Naive thymus-derived CD8-positive, alpha-beta T cell (primary cell): Measurements from ENCODE around the gene LZTFL1. TPM values are rescaled to one million over a fixed set of nuclear protein-coding genes. Genes with fewer than 3 reads are reported as not detected.
A peak's percentile ranks its signal among the peaks of the same experiment; 100 is the strongest.

ENCODE experiments used
- ATAC-seq, 2 donors: fragments of 150-1000 bp; cut with Tn5 transposase in 1 of 2; sonication (Bioruptor Pico), chemical (Tn5 transposase) in 1 of 2; 1 replicate in 1 of 2; 2 replicates in 1 of 2; pipeline ENCODE4 v1.10.0; 2021; ENCODE audit warnings: mild to moderate bottlenecking in 2 of 2, moderate library complexity in 2 of 2
- POLR2A ChIA-PET: fragments of 350-600 bp; sonication (Branson Sonifier 250); formaldehyde crosslinking; loops from one replicate; lab custom pipeline; 2021; ENCODE audit warnings: antibody characterized with exemption; lab: Charles Lee
- DNase-seq, 10 donors: peaks; one replicate each; pipeline versions ENCODE4 v3.0.0 to v3.0.0-alpha.2; 2020 to 2022
- H3K27ac Mint-ChIP-seq, 10 donors: one replicate each; pipeline ENCODE4 v1.8.0; 2020 to 2022; ENCODE audit warnings: mild to moderate bottlenecking in 10 of 10, mixed read lengths in 10 of 10, moderate library complexity in 4 of 10, inconsistent platforms in 1 of 10
- H3K27me3 Mint-ChIP-seq, 5 donors: one replicate each; pipeline ENCODE4 v1.8.0; 2021 to 2022; ENCODE audit warnings: mixed read lengths in 5 of 5
- H3K36me3 Mint-ChIP-seq, 3 donors: one replicate each; pipeline ENCODE4 v1.8.0; 2020 to 2022; ENCODE audit warnings: mixed read lengths in 3 of 3, mild to moderate bottlenecking in 2 of 3, inconsistent platforms in 1 of 3
- H3K4me1 Mint-ChIP-seq, 4 donors: one replicate each; pipeline ENCODE4 v1.8.0; 2021 to 2022; ENCODE audit warnings: mixed read lengths in 4 of 4
- H3K4me3 Mint-ChIP-seq, 10 donors: one replicate each; pipeline ENCODE4 v1.8.0; 2020 to 2022; ENCODE audit warnings: mild to moderate bottlenecking in 10 of 10, mixed read lengths in 10 of 10, moderate library complexity in 6 of 10, inconsistent platforms in 1 of 10
- H3K9me3 Mint-ChIP-seq, 9 donors: one replicate each; pipeline ENCODE4 v1.8.0; 2020 to 2022; ENCODE audit warnings: mixed read lengths in 9 of 9, mild to moderate bottlenecking in 3 of 9, inconsistent platforms in 1 of 9, moderate library complexity in 1 of 9
- polyA plus RNA-seq, 3 donors: library from polyadenylated mRNA; unstranded; fragments of 300-500 nt; fragmentation: Illumina TruSeq; gene quantifications; one replicate each; pipeline ENCODE4 v1.2.3, GENCODE V29; 2021
- total RNA-seq, 8 experiments: library from RNA in 2 of 8; stranded (reverse) in 2 of 8; gene quantifications; one replicate each; pipeline ENCODE4 v1.2.3 and lab custom pipeline; 2021 to 2026

LZTFL1 gene, protein sequence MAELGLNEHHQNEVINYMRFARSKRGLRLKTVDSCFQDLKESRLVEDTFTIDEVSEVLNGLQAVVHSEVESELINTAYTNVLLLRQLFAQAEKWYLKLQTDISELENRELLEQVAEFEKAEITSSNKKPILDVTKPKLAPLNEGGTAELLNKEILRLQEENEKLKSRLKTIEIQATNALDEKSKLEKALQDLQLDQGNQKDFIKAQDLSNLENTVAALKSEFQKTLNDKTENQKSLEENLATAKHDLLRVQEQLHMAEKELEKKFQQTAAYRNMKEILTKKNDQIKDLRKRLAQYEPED
- total RNA-seq (10 to 100 TPM in 1 of 2 experiments, 1 to 10 TPM in 1; 9.6 to 10.8 TPM), polyA plus RNA-seq (1 to 10 TPM; 7.5 to 9.7 (median 8.3) TPM), total RNA-seq (lab: John Stamatoyannopoulos, UW) (9.3 to 30.1 (median 20.2) reads per million in 6 experiments)

DNA sequence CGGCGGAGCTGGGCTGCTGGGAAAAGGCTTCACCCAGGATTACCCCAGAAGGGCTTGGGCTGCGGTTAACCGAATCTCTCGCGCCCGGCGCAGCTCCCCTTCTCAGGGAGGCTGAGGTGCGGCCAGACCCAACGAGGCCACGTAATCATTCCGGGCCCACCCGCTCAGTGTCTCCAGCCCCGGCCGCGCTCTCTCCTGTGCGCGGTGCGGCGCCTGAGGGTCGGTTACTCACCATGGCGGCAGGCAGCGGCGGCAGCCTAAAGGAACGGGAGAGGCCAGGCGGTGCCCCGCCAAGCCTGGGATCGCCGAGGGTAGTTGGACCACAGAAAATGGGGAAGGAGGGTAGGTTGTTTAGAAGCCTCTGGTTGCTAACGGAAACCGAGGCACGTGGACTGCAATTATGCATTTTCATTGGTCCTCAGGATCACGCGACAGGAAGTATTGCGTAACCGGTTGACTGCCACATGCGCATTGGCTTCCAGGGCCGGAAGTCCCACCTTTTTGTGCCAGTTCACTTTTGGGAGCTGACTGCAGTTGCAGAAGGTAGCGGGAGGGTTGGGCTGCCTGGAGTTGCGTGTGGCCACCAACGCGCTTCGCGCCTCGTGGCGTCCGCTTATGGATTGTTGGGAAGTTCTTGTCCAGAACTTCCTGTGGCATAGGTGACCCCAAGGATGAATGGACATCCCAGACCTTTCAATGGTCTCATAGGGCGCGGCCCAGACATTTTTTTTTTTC, at the start of gene LZTFL1:
TSS of gene LZTFL1 (minus strand) at position 363 of the 735 bp plus-strand sequence. CDS start at position 235, 128 bp downstream.
- H3K4me3 Mint-ChIP-seq: peak within 1 kb of the TSS; percentile 92 to 99 (median 96)
- POLR2A ChIA-PET: interaction anchor here (0.8 to 0.9 kb wide), 2 partner anchors 49 to 148 kb away, joined by 3 read pairs; no protein-coding TSS in a partner anchor
- ATAC-seq (peak; percentile 88 to 92), DNase-seq (peak; percentile 67 to 95 (median 90))
- peaks cover 0 to 8% (median 7%) of the 10 kb centered on the region in 3 donors for H3K36me3 Mint-ChIP-seq
- peak within 1 kb of the TSS; percentile 85 to 99 (median 97) for H3K27ac Mint-ChIP-seq
- peaks cover 15 to 34% (median 18%) of the 10 kb centered on the region in 4 donors for H3K4me1 Mint-ChIP-seq
- no peaks in the 10 kb centered on the region for H3K9me3 Mint-ChIP-seq
- H3K27me3 Mint-ChIP-seq: peaks cover 0 to 2% (median 0%) of the 10 kb centered on the region in 5 donors

DNA sequence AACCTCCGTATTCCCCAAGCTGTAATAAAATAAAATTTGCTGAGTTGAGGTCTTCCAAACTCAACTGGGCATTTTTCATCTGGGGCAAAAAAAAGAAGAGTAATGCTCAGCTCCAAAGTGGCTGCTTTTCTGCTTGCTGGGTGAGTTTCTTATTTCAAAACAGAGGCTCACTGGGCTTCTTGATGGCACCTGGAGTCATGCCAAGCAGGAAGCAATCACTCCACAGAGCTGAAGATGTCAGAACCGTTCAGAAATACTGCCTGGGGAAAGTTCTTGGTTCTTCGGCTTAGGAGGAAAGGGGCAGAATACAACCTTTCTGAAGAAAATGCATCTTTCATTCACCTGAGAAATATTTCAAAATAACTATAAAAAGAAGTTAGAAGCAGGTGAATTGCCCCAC, 48.5 kb upstream of the LZTFL1 start:
- Mint-ChIP-seq H3K27me3 (peaks cover 3 to 23% (median 12%) of the 10 kb centered on the region in 5 donors), H3K9me3 (peaks cover 0 to 2% (median 0%) of the 10 kb centered on the region in 9 donors), H3K27ac (peak overlapping the region in 5 of 10 donors; percentile 4 to 46 (median 18)), H3K4me1 (peaks cover 17 to 70% (median 52%) of the 10 kb centered on the region in 4 donors), H3K36me3 (no peaks in the 10 kb centered on the region), H3K4me3 (peak overlapping the region; percentile 24 to 70 (median 60))
- POLR2A ChIA-PET: interaction anchor here (0.7 kb wide), 1 partner anchor 49 kb away, joined by 3 read pairs; no protein-coding TSS in a partner anchor
- DNase-seq (peak in 8 of 10 donors; percentile 16 to 55 (median 33)), ATAC-seq (peak; percentile 47 to 60)

DNA sequence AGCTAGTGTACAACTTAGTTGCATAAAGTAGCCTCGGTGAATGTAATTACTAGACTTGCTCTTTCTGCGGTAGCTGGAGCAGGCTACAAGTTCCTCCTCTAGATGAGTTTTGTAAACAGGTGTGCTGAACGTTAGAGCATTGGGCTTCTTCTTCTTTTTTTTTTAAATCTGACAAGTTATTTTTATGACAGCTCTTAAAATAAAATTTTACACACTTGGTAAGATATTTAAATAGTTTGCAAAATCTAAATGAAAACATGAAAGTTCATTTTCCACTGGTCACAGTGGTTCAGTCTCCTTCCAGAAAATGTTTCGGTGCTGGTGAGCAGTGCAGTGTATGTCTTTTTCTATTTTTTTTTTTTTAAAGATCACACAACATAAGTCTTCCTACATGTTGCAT, 47.4 kb upstream of the LZTFL1 start:
- Mint-ChIP-seq H3K36me3 (no peaks in the 10 kb centered on the region), H3K27me3 (peaks cover 3 to 23% (median 12%) of the 10 kb centered on the region in 5 donors), H3K9me3 (peaks cover 0 to 2% (median 0%) of the 10 kb centered on the region in 9 donors), H3K27ac (no peak overlapping the region), H3K4me1 (peaks cover 16 to 64% (median 49%) of the 10 kb centered on the region in 4 donors), H3K4me3 (peak overlapping the region in 1 of 10 donors; percentile 19)
- POLR2A ChIA-PET: interaction anchor here (0.6 to 0.7 kb wide), 3 partner anchors 14 to 1870 kb away, joined by 3 to 5 read pairs (median 3); no protein-coding TSS in a partner anchor
- no peak for ATAC-seq
- DNase-seq: no peak

DNA sequence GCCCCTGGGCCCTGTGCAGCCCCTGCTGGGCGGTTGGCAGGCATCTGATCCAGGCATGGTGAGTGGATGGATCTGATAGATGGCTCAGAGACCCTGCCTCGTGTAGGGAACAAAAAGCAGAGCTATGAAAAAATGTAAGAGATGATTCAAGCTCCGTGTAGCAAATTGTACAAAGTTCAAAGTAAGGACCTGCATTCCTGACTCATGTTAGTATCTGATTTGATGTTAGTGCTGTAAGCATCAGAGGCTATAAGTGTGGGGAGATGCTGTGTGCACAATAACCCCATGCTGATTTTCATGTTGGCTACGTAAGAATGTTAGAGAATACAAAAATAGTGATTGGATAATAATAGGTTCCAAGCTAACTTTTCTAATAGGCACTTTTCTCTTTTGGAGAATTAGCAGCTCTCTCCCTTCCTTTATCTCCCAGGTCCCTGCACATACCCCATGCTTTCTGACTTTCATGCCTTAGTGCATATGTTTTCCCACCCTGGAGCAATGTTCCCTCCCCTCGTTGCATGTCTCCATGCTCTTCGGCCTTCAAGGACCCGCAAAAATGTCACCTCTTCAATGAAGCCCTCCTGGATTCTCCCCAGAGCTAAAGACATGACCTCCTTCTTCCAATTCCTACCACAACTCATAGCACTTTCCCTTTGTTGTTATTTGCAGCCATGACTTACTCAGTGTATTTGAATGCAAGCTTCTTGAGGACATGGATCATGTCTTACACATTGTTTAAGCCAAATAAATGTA, 46.0 kb upstream of the LZTFL1 start:
- H3K4me1 Mint-ChIP-seq: peaks cover 10 to 50% (median 36%) of the 10 kb centered on the region in 4 donors

DNA sequence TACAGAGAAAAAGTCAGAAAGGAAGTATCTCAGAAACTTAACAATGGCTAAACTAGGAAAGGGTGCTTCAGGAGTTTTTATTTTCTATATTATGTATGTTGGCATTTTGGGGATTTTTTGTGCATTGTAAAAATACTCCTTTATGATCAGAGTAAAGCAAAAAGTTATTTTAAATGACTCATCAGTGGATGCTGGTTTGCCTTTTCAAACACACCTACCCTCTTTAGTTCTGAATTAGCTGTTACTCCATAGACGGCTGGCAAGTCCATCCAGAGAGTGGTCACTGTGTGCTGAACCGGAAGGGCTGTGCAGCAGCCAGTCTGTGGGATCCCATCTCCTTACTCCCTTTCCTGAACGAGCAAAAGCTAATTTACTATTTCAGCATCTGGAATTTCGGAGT, 45.4 kb upstream of the LZTFL1 start:
- Mint-ChIP-seq H3K27me3 (peaks cover 3 to 20% (median 10%) of the 10 kb centered on the region in 5 donors), H3K27ac (peak overlapping the region in 1 of 10 donors; percentile 2), H3K4me1 (peaks cover 9 to 44% (median 29%) of the 10 kb centered on the region in 4 donors), H3K36me3 (no peaks in the 10 kb centered on the region), H3K9me3 (peaks cover 0 to 2% (median 0%) of the 10 kb centered on the region in 9 donors), H3K4me3 (no peak overlapping the region)
- ATAC-seq (no peak), DNase-seq (no peak)
- POLR2A ChIA-PET: interaction anchor here (1.0 kb wide), 1 partner anchor 9 kb away, joined by 3 read pairs; no protein-coding TSS in a partner anchor

More for the DNA sequence above, 46.0 kb upstream of the LZTFL1 start:
- H3K27ac Mint-ChIP-seq: peak overlapping the region in 2 of 10 donors; percentile 22 to 41
- H3K9me3 Mint-ChIP-seq: peaks cover 0 to 2% (median 0%) of the 10 kb centered on the region in 9 donors
- ATAC-seq (no peak), DNase-seq (no peak)
- POLR2A ChIA-PET: interaction anchor here (1.0 kb wide), 1 partner anchor 10 kb away, joined by 3 read pairs; no protein-coding TSS in a partner anchor
- peaks cover 3 to 23% (median 12%) of the 10 kb centered on the region in 5 donors for H3K27me3 Mint-ChIP-seq
- no peaks in the 10 kb centered on the region for H3K36me3 Mint-ChIP-seq
- H3K4me3 Mint-ChIP-seq: peak overlapping the region in 1 of 10 donors; percentile 11

DNA sequence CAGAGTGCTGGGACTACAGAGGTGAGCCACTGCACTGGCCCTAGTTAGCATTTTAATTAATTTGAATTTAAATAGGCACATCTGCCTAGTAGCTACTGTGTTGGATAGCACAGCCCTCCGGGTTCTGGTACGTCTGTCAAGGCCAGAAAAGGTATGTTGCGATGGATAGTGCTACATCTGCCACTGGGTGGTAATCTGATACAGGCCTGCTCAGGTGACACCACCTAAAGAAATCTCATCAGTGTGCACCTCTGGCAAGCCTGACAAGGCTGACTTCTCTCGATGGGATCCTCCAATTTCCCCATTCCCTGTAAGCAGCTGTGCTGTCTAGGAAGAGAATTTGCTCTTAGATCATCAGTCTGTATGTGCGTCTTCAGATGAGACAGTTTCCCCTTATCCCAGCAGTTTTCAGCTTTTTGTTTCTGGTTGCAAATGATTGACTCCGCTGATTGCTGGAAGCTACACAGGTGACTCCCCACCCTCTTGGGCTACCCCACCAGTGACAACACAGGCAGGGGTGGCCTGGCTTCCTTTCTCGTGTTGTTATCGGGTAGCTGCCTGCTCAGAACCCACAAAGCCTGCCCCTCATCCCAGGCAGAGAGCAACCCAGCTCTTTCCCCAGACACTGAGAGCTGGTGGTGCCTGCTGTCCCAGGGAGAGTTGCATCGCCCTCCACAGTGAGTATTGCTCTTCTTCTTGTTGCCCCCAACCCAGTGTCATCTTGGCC, 44.2 kb upstream of the LZTFL1 start, which contains the start of gene CCR9:
TSS of gene CCR9 (plus strand) at position 565 of the 727 bp plus-strand sequence. CDS start 8,391 bp downstream, outside the sequence.
- Mint-ChIP-seq H3K36me3 (no peaks in the 10 kb centered on the region), H3K27me3 (peaks cover 1 to 9% (median 2%) of the 10 kb centered on the region in 5 donors), H3K4me1 (peaks cover 12 to 43% (median 24%) of the 10 kb centered on the region in 4 donors), H3K9me3 (peaks cover 0 to 2% (median 0%) of the 10 kb centered on the region in 9 donors), H3K4me3 (peak within 1 kb of the TSS in 2 of 10 donors; percentile 20 to 23), H3K27ac (peak within 1 kb of the TSS in 2 of 10 donors; percentile 2 to 49)
- POLR2A ChIA-PET: no interaction called here
- ATAC-seq (peak; percentile 48 to 57), DNase-seq (peak in 1 of 10 donors; percentile 23)

DNA sequence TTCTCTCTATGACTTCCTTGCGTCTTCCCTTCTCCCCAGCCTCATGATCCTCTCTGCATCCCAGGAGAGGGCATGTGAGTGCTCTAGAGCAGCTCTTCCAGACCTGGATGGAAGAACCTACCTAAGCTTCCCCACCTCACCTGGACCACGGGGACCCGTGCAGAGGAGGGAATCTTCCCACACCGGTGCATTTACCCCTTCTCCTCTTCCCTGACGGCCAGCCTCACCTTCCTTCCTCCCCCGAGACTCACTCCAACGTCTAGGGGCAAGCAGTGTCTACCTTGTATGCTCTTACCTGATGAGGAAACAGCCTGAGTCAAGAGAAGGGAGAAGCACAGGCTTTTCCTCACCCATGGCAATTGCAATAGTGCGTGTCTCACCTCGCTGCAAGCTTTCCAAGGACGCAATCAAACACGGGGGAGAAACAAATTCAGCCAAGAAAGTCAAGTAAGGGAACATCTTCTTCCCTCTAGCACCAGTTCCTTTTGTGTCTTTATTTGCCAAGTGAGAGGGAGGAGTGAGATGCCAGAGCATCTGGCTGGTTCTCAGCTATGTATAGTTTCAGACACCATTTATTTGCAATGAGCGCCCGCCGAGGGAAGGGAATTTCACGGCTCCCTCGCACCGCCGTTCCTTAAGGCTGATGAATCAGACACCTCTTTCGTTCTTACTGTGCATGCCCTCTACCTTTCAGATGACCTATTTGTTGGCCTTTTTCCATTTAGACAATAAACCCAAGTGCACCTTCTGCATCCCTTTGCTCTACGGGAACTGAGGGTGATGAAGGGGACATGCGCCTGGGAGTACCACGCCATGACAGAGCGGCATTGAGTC, 42.7 kb upstream of the LZTFL1 start:
- ATAC-seq: no peak
- DNase-seq: no peak
- H3K27me3 Mint-ChIP-seq: peaks cover 0 to 2% (median 0%) of the 10 kb centered on the region in 5 donors
- no peaks in the 10 kb centered on the region for H3K36me3 Mint-ChIP-seq
- H3K9me3 Mint-ChIP-seq: no peaks in the 10 kb centered on the region
- peaks cover 12 to 43% (median 22%) of the 10 kb centered on the region in 4 donors for H3K4me1 Mint-ChIP-seq
- POLR2A ChIA-PET: no interaction called here
- no peak overlapping the region for H3K27ac Mint-ChIP-seq
- no peak overlapping the region for H3K4me3 Mint-ChIP-seq

DNA sequence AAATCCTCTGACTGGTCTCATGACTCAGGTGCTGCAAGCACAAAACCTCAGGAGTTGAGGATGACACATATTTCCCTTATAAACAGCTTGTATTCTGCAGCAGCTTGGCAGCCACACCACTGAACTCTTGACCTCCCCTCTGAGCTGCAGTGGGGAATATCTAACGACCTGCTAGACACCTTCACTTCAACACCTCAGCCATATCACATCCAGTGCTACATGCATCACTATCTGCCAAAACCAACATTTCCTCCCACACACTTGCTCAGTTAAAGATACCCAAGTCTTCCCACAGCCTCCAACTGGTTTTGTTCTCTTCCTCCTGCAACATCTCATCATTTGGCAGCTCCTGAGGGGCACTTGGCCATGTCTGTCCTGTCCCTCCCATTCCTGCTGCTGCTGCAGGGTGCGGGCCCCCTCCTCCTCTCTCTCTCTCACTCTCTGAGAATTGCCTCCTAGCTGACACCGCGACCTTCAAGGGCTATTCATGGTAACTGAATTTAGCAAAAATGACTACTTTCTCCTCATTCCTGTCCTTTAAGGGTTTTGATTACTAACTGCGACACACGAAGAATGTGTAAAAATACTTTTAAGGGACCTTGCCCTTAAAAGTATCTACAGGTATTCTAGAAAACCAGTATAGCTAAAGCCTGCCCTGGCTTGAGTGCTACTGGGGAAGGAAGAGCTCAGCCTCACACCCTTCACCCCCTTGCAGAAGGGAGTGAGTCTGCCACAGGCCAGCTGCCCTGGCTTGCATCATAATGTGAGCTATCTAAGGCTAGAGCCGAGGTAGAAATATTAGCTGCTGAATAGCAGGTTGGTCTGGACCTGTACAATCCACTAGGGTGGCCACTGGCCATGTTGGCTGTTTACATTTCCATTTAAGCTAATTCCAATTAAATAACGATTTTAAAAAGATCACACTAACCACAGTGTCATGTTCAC, 39.4 kb upstream of the LZTFL1 start:
- Mint-ChIP-seq H3K27me3 (peaks cover 0 to 9% (median 2%) of the 10 kb centered on the region in 5 donors), H3K9me3 (no peaks in the 10 kb centered on the region), H3K36me3 (no peaks in the 10 kb centered on the region), H3K4me1 (peaks cover 9 to 32% (median 16%) of the 10 kb centered on the region in 4 donors), H3K4me3 (peak overlapping the region in 3 of 10 donors; percentile 14 to 46 (median 17)), H3K27ac (peak overlapping the region in 4 of 10 donors; percentile 2 to 60 (median 28))
- POLR2A ChIA-PET: no interaction called here
- ATAC-seq (peak; percentile 71 to 74), DNase-seq (peak in 2 of 10 donors; percentile 24 to 32)

DNA sequence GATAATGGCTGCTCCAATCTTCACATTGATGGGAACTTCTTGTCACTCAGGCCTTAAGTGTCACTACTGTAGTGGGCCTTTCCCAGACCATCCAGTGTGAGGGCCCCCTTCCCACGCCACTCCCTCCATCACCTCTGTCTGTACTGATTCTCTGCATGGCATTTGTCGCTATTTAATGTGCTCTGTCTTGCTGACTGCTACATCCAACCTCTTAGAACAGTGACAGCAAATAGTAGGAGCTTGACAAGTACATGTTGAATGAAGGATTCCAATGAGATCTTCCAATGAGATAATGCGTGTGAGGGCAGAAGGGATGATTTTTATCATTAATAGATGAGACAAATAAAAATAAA, 38.8 kb upstream of the LZTFL1 start:
- no peak for DNase-seq
- peaks cover 8 to 27% (median 13%) of the 10 kb centered on the region in 4 donors for H3K4me1 Mint-ChIP-seq
- peak overlapping the region in 2 of 10 donors; percentile 2 to 60 for H3K27ac Mint-ChIP-seq
- peaks cover 0 to 9% (median 2%) of the 10 kb centered on the region in 5 donors for H3K27me3 Mint-ChIP-seq
- H3K36me3 Mint-ChIP-seq: no peaks in the 10 kb centered on the region
- no peak for ATAC-seq
- POLR2A ChIA-PET: no interaction called here
- H3K4me3 Mint-ChIP-seq: peak overlapping the region in 1 of 10 donors; percentile 3
- H3K9me3 Mint-ChIP-seq: no peaks in the 10 kb centered on the region
